Gastroesophageal sphincter (tissue), 3 donors: ENCODE measurements around the gene COA6.

ENCODE experiments used
- POLR2A ChIP-seq, 2 donors: fragments of 450-650 bp; IDR thresholded peaks; one replicate each; pipeline ENCODE4 v1.6.1; 2017; ENCODE audit warnings: antibody characterized with exemption in 2 of 2, mild to moderate bottlenecking in 2 of 2, moderate library complexity in 1 of 2
- TF ChIP-seq, protein P1 (sequence below), 4 experiments: fragments of 200-600 bp in 2 of 4; fragments of 450-650 bp in 2 of 4; sonication (generic) in 1 of 4; IDR thresholded peaks; one replicate each; pipeline ENCODE4 v1.5.1; 2017 to 2019; ENCODE audit warnings: antibody characterized with exemption in 4 of 4, mild to moderate bottlenecking in 2 of 4, moderate library complexity in 2 of 4

- TF ChIP-seq POLR2A (IDR thresholded peaks at IDR 0.05) = no peak
- TF ChIP-seq, protein P1, sequence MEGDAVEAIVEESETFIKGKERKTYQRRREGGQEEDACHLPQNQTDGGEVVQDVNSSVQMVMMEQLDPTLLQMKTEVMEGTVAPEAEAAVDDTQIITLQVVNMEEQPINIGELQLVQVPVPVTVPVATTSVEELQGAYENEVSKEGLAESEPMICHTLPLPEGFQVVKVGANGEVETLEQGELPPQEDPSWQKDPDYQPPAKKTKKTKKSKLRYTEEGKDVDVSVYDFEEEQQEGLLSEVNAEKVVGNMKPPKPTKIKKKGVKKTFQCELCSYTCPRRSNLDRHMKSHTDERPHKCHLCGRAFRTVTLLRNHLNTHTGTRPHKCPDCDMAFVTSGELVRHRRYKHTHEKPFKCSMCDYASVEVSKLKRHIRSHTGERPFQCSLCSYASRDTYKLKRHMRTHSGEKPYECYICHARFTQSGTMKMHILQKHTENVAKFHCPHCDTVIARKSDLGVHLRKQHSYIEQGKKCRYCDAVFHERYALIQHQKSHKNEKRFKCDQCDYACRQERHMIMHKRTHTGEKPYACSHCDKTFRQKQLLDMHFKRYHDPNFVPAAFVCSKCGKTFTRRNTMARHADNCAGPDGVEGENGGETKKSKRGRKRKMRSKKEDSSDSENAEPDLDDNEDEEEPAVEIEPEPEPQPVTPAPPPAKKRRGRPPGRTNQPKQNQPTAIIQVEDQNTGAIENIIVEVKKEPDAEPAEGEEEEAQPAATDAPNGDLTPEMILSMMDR (IDR thresholded peaks at IDR 0.05) = no peak
Observed at GRCh38 chr1:234397732-234398131, 24.5 kb downstream of the COA6 start.
